ENCODE measurements around the gene HPCA.

- TF ChIP-seq CTCF (IDR thresholded peaks at IDR 0.05): no peak
- no peak for TF ChIP-seq POLR2A (IDR thresholded peaks at IDR 0.05)
These were observed 11.8 kb downstream of the HPCA start for GRCh38 chr1:32898056-32898455.
